Endothelial cell of umbilical vein (primary cell): ENCODE data around the gene LCN6. TPM values are rescaled to one million over a fixed set of nuclear protein-coding genes. Genes with fewer than 3 reads are reported as not detected.

Experiments used
- BruUV-seq: library from RNA; stranded (reverse); fragments of 400-500 nt; replicated peaks from 2 replicates; lab custom pipeline; 2021; lab: Mats Ljungman, UMichigan
- CTCF ChIA-PET: fragments of 300-600, 350-600 bp; sonication (Branson Sonifier 250); formaldehyde crosslinking; loops from one replicate; lab custom pipeline; 2021; ENCODE audit warnings: antibody characterized with exemption, inconsistent platforms; lab: Charles Lee
- POLR2A ChIA-PET: fragments of 300-600, 350-600 bp; sonication (Branson Sonifier 250); formaldehyde crosslinking; loops from one replicate; lab custom pipeline; 2021; ENCODE audit warnings: antibody characterized with exemption, inconsistent platforms; lab: Charles Lee
- DNase-seq: peaks from one replicate; pipeline ENCODE4 v3.0.0-alpha.2; 2011; ENCODE audit warnings: low read depth, low spot score
- FAIRE-seq: peaks from 2 replicates; lab custom pipeline; 2011; peaks lifted over from hg19 to GRCh38; lab: Jason Lieb, UNC
- H2AFZ ChIP-seq: 2 replicates; pipeline ENCODE4 v1.6.0; 2012; ENCODE audit warnings: low read depth, low read length, control low read depth, inconsistent platforms
- H3K27ac ChIP-seq: 2 replicates; pipeline ENCODE4 v1.5.1; 2011; ENCODE audit warnings: low read depth, mild to moderate bottlenecking, control low read depth, low read length, moderate library complexity; ENCODE audit not compliant: insufficient read depth
- H3K27me3 ChIP-seq, 2 experiments: 2 replicates each; pipeline versions ENCODE4 v1.6.0 to v1.6.1; 2011; ENCODE audit warnings: low read length in 2 of 2, mixed read lengths in 1 of 2; ENCODE audit not compliant: control insufficient read depth in 2 of 2, insufficient read depth in 2 of 2
- H3K36me3 ChIP-seq, 2 experiments: 2 replicates in 1 of 2; 3 replicates in 1 of 2; pipeline ENCODE4 v1.5.1; 2011; ENCODE audit warnings: low read length in 2 of 2, mild to moderate bottlenecking in 1 of 2, moderate library complexity in 1 of 2; ENCODE audit not compliant: control insufficient read depth in 2 of 2, insufficient read depth in 2 of 2; ENCODE audit errors: extremely low read depth in 1 of 2
- H3K4me1 ChIP-seq: 3 replicates; pipeline ENCODE4 v1.5.1; 2011; ENCODE audit warnings: mild to moderate bottlenecking, low read length; ENCODE audit not compliant: control insufficient read depth, insufficient read depth; ENCODE audit errors: extremely low read depth
- H3K4me2 ChIP-seq: 2 replicates; pipeline ENCODE4 v1.6.1; 2011; ENCODE audit warnings: low read length, control low read depth, mixed read lengths; ENCODE audit not compliant: insufficient read depth
- H3K4me3 ChIP-seq, 3 experiments: fragments of 200-600 bp in 1 of 3; sonication (generic), shearing (Covaris generic) in 1 of 3; replicated peaks in 1 of 3; 2 replicates each; pipeline ENCODE4 v1.5.1; 2011 to 2016; ENCODE audit warnings: control low read depth in 3 of 3, low read length in 3 of 3, mild to moderate bottlenecking in 2 of 3, inconsistent platforms in 1 of 3, low read depth in 1 of 3, moderate library complexity in 1 of 3; ENCODE audit not compliant: insufficient read depth in 1 of 3
- H3K79me2 ChIP-seq: 2 replicates; pipeline ENCODE4 v1.6.0; 2012; ENCODE audit warnings: low read length, inconsistent platforms; ENCODE audit not compliant: control insufficient read depth, insufficient read depth
- H3K9ac ChIP-seq: replicated peaks from 2 replicates; pipeline ENCODE3; 2011; ENCODE audit warnings: low read length, control low read depth; ENCODE audit not compliant: insufficient read depth; ENCODE audit errors: extremely low read depth
- H3K9me1 ChIP-seq: replicated peaks from 3 replicates; pipeline ENCODE4 v1.6.0; 2011; ENCODE audit warnings: mild to moderate bottlenecking, low read length; ENCODE audit not compliant: control insufficient read depth, insufficient read depth; ENCODE audit errors: extremely low read depth
- H3K9me3 ChIP-seq: replicated peaks from 2 replicates; pipeline ENCODE4 v1.5.1; 2012; ENCODE audit warnings: low read length, inconsistent platforms; ENCODE audit not compliant: control insufficient read depth, insufficient read depth
- H4K20me1 ChIP-seq: replicated peaks from 2 replicates; pipeline ENCODE3; 2011; ENCODE audit warnings: mild to moderate bottlenecking, low read length; ENCODE audit not compliant: control insufficient read depth, insufficient read depth; ENCODE audit errors: extremely low read depth
- CTCF ChIP-seq, 2 donors: IDR thresholded peaks; 1 replicate in 1 of 2; 2 replicates in 1 of 2; pipeline ENCODE4 v1.5.1; 2011; ENCODE audit warnings: low read length in 2 of 2, mild to moderate bottlenecking in 2 of 2, moderate library complexity in 2 of 2, control low read depth in 1 of 2, inconsistent platforms in 1 of 2, low read depth in 1 of 2; ENCODE audit not compliant: insufficient read depth in 1 of 2; ENCODE audit errors: extremely low read depth in 1 of 2
- EZH2 ChIP-seq: IDR thresholded peaks from 2 replicates; pipeline ENCODE4 v1.6.1; 2012; ENCODE audit warnings: borderline replicate concordance, low read depth, mild to moderate bottlenecking, moderate library complexity, low read length, inconsistent platforms; ENCODE audit not compliant: severe bottlenecking
- FOS ChIP-seq: IDR thresholded peaks from 2 replicates; pipeline ENCODE4 v1.6.1; 2011; ENCODE audit warnings: mild to moderate bottlenecking, low read length, moderate library complexity, borderline replicate concordance; ENCODE audit not compliant: insufficient read depth
- GATA2 ChIP-seq: IDR thresholded peaks from 2 replicates; pipeline ENCODE4 v1.7.0; 2011; ENCODE audit warnings: low read depth, mild to moderate bottlenecking, moderate library complexity, mixed read lengths, low read length; ENCODE audit not compliant: insufficient read length, insufficient read depth
- JUN ChIP-seq: IDR thresholded peaks from 2 replicates; pipeline ENCODE4 v1.6.1; 2011; ENCODE audit warnings: borderline replicate concordance, low read depth; ENCODE audit not compliant: insufficient read length, insufficient read depth
- MAX ChIP-seq: IDR thresholded peaks from 2 replicates; pipeline ENCODE4 v1.6.1; 2011; ENCODE audit not compliant: insufficient read depth, insufficient read length
- MYC ChIP-seq: IDR thresholded peaks from one replicate; pipeline ENCODE4 v1.6.1; 2011; ENCODE audit warnings: mild to moderate bottlenecking, low read depth, low read length
- POLR2A ChIP-seq: IDR thresholded peaks from 2 replicates; pipeline ENCODE4 v1.6.1; 2012; ENCODE audit warnings: low read depth, mild to moderate bottlenecking, control low read depth, low read length
- POLR2AphosphoS5 ChIP-seq: IDR thresholded peaks from 2 replicates; pipeline ENCODE4 v1.6.1; 2012; ENCODE audit warnings: low read depth, mild to moderate bottlenecking, control low read depth, low read length, moderate library complexity; ENCODE audit not compliant: insufficient read depth
- dilution Hi-C: fragments of 300-500 bp; cut with MboI; formaldehyde crosslinking; loops from one replicate; pipeline ENCODE4 v1.15.0; 2019; ENCODE audit warnings: low sequenced_read_pairs; ENCODE audit not compliant: extremely low pct_ligation_motif_present
- intact Hi-C: fragments of 100-400 bp; cut with micrococcal nuclease; formaldehyde crosslinking; loops from one replicate; pipeline ENCODE4 v1.10.0; 2022
- polyA plus RNA-seq, 4 experiments: library from polyadenylated mRNA; depleted of rRNA in 3 of 4; stranded (reverse) in 3 of 4; unstranded in 1 of 4; fragments of >200 nt; gene quantifications; 2 replicates each; pipeline versions ENCODE4 v1.2.1 to v1.2.3, GENCODE V29; 2011 to 2012; ENCODE audit warnings: missing spikeins in 1 of 4
- total RNA-seq: library from RNA; stranded (reverse); gene quantifications from 2 replicates; pipeline ENCODE4 v1.2.3, GENCODE V29; 2021

LCN6 gene
- total and polyA plus RNA-seq, 2 donors (not counting 3 experiments of a cell fraction or from before 2014, with no cell fraction given), result 0.17 TPM; not detected in 1

GRCh38 chr9:136741883-136742571, 6.3 kb downstream of the LCN6 start:
- H3K4me1 ChIP-seq, result no peaks in the 10 kb centered on the region
- ChIA-PET CTCF (interaction anchor here (1.3 to 6.0 kb wide), 2 partner anchors 13 kb away, joined by 3 to 31 read pairs; no protein-coding TSS in a partner anchor), POLR2A (no interaction called here)
- dilution Hi-C loops (no loop called here), intact Hi-C loops (no loop called here)
- FAIRE-seq (no peak), DNase-seq (no peak)
- H3K9me1 ChIP-seq, result no peaks in the 10 kb centered on the region
- H3K9ac ChIP-seq, result no peak overlapping the region
- H4K20me1 ChIP-seq, result no peaks in the 10 kb centered on the region
- H2AFZ ChIP-seq, result no peak overlapping the region
- H3K4me2 ChIP-seq, result no peak overlapping the region
- no peaks in the 10 kb centered on the region for H3K36me3 ChIP-seq
- peaks cover 0 to 5% of the 10 kb centered on the region in 2 experiments for H3K27me3 ChIP-seq
- BruUV-seq, result no TSS peak
- no peaks in the 10 kb centered on the region for H3K9me3 ChIP-seq
- no peak overlapping the region for H3K4me3 ChIP-seq
- TF ChIP-seq POLR2A (no peak), CTCF (IDR thresholded peaks at IDR 0.05; ENCODE audit: extremely low read depth in 1 of 2, insufficient read depth in 1 of 2, low read depth in 1 of 2, low read length in 2 of 2) (no peak), JUN (no peak), MAX (no peak), POLR2AphosphoS5 (no peak), GATA2 (no peak), MYC (no peak), EZH2 (no peak), FOS (no peak)
- H3K79me2 ChIP-seq, result no peaks in the 10 kb centered on the region
- H3K27ac ChIP-seq, result no peak overlapping the region
